Fibroblast of skin of abdomen (primary cell): Measurements from ENCODE around the gene TNFSF13.
"Not testable (repeated sequence)": the region's sequence is repeated elsewhere in the genome, so short reads cannot be mapped to it uniquely, and the experiment has no call there.

Source experiments
- DNase-seq: peaks from one replicate; pipeline ENCODE4 v3.0.0-alpha.2; 2013

The TNFSF13 gene

GRCh38 chr17:7591596-7591995, 33.0 kb downstream of the TNFSF13 start:
- DNase-seq, result no peak

DNA sequence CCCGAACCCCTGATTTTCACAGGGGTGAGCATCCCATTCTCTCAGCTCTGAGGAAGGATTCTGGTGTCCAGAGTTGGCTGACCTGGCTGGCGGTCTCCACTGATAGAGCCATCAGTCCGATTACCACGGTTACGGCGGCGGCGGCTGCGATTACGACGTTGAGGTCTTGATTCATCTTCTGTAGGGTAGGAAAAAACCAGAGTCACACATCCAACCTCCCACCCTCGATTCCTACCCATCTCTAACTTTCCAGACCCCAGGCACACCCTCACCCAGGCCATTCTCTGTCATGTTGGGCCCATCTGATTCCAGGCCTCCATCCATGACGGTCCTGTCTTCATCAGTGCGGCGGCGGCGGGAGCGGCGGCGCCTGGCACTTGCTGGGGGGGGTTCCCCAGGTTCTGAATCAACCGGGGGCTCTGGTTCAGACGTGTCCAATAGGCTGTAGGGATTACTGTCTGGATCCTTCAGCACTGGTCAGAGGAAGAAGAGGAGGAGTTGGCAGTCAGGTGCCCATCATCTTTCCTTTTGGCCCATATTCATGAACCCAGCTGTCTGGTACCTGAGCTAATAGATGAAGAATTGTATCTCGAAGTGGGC, 34.0 kb downstream of the TNFSF13 start:
- DNase-seq, result no peak

- DNase-seq, result no peak
Observed at GRCh38 chr17:7593296-7593695, 34.7 kb downstream of the TNFSF13 start.

GRCh38 chr17:7597561-7597960, 39.0 kb downstream of the TNFSF13 start:
- not testable (repeated sequence) for DNase-seq

DNA sequence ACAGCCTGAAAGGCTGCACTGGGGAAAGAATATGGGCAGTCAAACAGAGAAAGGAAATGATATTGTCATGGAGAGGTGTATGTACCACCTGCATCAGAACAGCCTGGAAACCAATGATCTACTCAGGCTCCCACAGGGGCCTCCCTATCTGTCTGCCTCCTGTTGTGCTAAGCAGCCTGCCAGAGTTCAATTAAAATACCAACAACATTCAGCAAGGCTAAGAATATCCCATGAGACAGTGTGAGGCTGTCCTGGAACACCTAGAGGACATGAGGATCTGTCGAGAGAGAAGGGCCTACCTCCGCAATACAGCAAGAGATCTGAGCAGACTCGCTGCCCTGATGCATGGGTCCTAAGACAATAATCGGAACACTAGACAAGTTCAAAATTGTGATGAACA, 47.7 kb downstream of the TNFSF13 start:
- no peak for DNase-seq

DNA sequence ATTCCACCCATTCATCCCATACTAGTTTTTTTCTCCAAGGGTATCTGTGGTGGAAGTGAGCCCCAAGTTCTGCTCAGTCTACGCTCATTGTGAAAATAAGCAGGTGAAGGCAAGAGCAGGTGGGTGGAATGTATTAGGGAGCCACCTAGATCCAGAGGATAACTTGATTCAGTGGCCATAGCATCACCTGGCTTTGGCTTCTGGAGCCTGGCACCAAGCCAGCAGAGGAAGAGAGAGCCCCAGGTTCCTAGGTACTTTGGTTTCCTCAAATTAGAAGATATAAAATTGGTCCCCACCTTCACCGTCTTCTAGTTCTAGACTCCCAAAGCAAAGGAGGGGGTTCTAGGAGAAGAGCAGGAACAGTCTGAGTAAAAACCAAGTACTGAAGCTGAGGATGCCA, 52.1 kb downstream of the TNFSF13 start:
- no peak for DNase-seq
